GM12878 (cell line): ENCODE measurements around the gene PCDHGA4. TPM values are rescaled to one million over a fixed set of nuclear protein-coding genes. Genes with fewer than 3 reads are reported as not detected.

Experiments
- ATAC-seq: fragments of 200-7000 bp; cut with Tn5 transposase; 3 replicates; pipeline ENCODE4 v1.9.1; 2020; ENCODE audit warnings: mild to moderate bottlenecking, moderate library complexity
- BruUV-seq: library from RNA; stranded (reverse); fragments of 400-500 nt; replicated peaks from 2 replicates; lab custom pipeline; 2021; lab: Mats Ljungman, UMichigan
- CTCF ChIA-PET: fragments of 300-600 bp; sonication (Branson Sonifier 250); formaldehyde crosslinking; extraction: SDS; loops from one replicate; lab custom pipeline; 2021; ENCODE audit warnings: inconsistent platforms; lab: Yijun Ruan, JAX
- POLR2A ChIA-PET: fragments of 350-600 bp; formaldehyde crosslinking; extraction: SDS; loops from one replicate; lab custom pipeline; 2021; ENCODE audit warnings: inconsistent platforms; lab: Charles Lee
- RAD21 ChIA-PET: fragments of 300-600 bp; sonication (Branson Sonifier 250); formaldehyde crosslinking; loops from one replicate; lab custom pipeline; 2023; ENCODE audit warnings: antibody characterized with exemption; ENCODE audit not compliant: unreplicated experiment; lab: Charles Lee
- SMC1A ChIA-PET: fragments of 300-600 bp; sonication (Branson Sonifier 250); formaldehyde crosslinking; loops from one replicate; lab custom pipeline; 2023; ENCODE audit not compliant: unreplicated experiment, uncharacterized antibody; lab: Charles Lee
- DNase-seq: peaks from one replicate; pipeline ENCODE4 v3.0.0-alpha.2; 2011; ENCODE audit warnings: low read depth, low spot score
- FAIRE-seq: peaks from 3 replicates; lab custom pipeline; 2011; peaks lifted over from hg19 to GRCh38; lab: Jason Lieb, UNC
- H2AFZ ChIP-seq: 2 replicates; pipeline ENCODE4 v1.6.0; 2011; ENCODE audit warnings: low read depth, low read length, control low read depth; ENCODE audit not compliant: control insufficient read depth
- H3K27ac ChIP-seq: 2 replicates; pipeline ENCODE4 v1.5.1; 2011; ENCODE audit warnings: control low read depth; ENCODE audit not compliant: control insufficient read depth, insufficient read depth
- H3K27me3 ChIP-seq, 2 experiments: replicated peaks in 1 of 2; 2 replicates each; pipeline versions ENCODE4 v1.6.0 to v1.6.1; 2011; ENCODE audit warnings: low read length in 1 of 2; ENCODE audit not compliant: control insufficient read depth in 2 of 2, insufficient read depth in 2 of 2
- H3K36me3 ChIP-seq, 2 experiments: 2 replicates each; pipeline ENCODE4 v1.5.1; 2011; ENCODE audit warnings: low read length in 1 of 2; ENCODE audit not compliant: control insufficient read depth in 2 of 2, insufficient read depth in 2 of 2
- H3K4me1 ChIP-seq: 2 replicates; pipeline ENCODE4 v1.6.1; 2011; ENCODE audit warnings: mild to moderate bottlenecking, low read length, moderate library complexity, mixed read lengths; ENCODE audit not compliant: control insufficient read depth, insufficient read depth
- H3K4me2 ChIP-seq: 2 replicates; pipeline ENCODE4 v1.6.0; 2011; ENCODE audit warnings: control low read depth; ENCODE audit not compliant: control insufficient read depth, insufficient read depth
- H3K4me3 ChIP-seq: fragments of 200-600 bp; sonication (generic); 2 replicates; pipeline ENCODE4 v1.5.1; 2016
- H3K79me2 ChIP-seq: 2 replicates; pipeline ENCODE4 v1.6.0; 2011; ENCODE audit warnings: low read length; ENCODE audit not compliant: control insufficient read depth, insufficient read depth
- H3K9ac ChIP-seq: 2 replicates; pipeline ENCODE4 v1.8.0; 2011; ENCODE audit warnings: low read length, control low read depth, mixed read lengths; ENCODE audit not compliant: control insufficient read depth, insufficient read depth
- H3K9me3 ChIP-seq: replicated peaks from 3 replicates; pipeline ENCODE4 v1.5.1; 2011; ENCODE audit warnings: mild to moderate bottlenecking, low read length; ENCODE audit not compliant: control insufficient read depth, insufficient read depth
- H4K20me1 ChIP-seq: 2 replicates; pipeline ENCODE4 v1.6.0; 2011; ENCODE audit not compliant: control insufficient read depth, insufficient read depth
- BACH1 ChIP-seq: fragments of 450-650 bp; IDR thresholded peaks from 2 replicates; pipeline ENCODE4 v1.6.1; 2017; ENCODE audit warnings: mild to moderate bottlenecking, borderline replicate concordance
- HDAC2 ChIP-seq: fragments of 200-600 bp; sonication (generic); IDR thresholded peaks from 2 replicates; pipeline ENCODE4 v1.6.1; 2017
- JUND ChIP-seq: IDR thresholded peaks from 2 replicates; pipeline ENCODE4 v1.6.1; 2012; ENCODE audit warnings: low read depth, mild to moderate bottlenecking, low read length, improper control_type of control experiment, moderate library complexity
- MEF2A ChIP-seq: IDR thresholded peaks from 2 replicates; pipeline ENCODE4 v1.6.1; 2011; ENCODE audit warnings: low read depth, mild to moderate bottlenecking, low read length, moderate library complexity; ENCODE audit not compliant: insufficient read depth
- MXI1 ChIP-seq: fragments of 150-350 bp; IDR thresholded peaks from 2 replicates; pipeline ENCODE4 v1.6.1; 2011; ENCODE audit warnings: low read depth, mild to moderate bottlenecking, inconsistent platforms, low read length, improper control_type of control experiment
- NFYB ChIP-seq: IDR thresholded peaks from 2 replicates; pipeline ENCODE4 v1.6.1; 2011; ENCODE audit warnings: low read depth, mild to moderate bottlenecking, low read length, improper control_type of control experiment, moderate library complexity; ENCODE audit not compliant: insufficient read depth
- PAX8 ChIP-seq: fragments of 450-650 bp; IDR thresholded peaks from 2 replicates; pipeline ENCODE4 v1.6.1; 2017; ENCODE audit warnings: mild to moderate bottlenecking, moderate library complexity
- POU2F2 ChIP-seq: IDR thresholded peaks from 3 replicates; pipeline ENCODE4 v1.6.1; 2011; ENCODE audit warnings: low read depth, mild to moderate bottlenecking, low read length, borderline replicate concordance
- RCOR1 ChIP-seq: conservative IDR thresholded peaks from 2 replicates; pipeline ENCODE4 v1.6.1; 2012; ENCODE audit warnings: low read depth, low read length, improper control_type of control experiment
- SMAD1 ChIP-seq: fragments of 450-650 bp; IDR thresholded peaks from 2 replicates; pipeline ENCODE4 v1.6.1; 2018; ENCODE audit warnings: mild to moderate bottlenecking, low read depth; ENCODE audit not compliant: partially characterized antibody
- ZNF274 ChIP-seq: IDR thresholded peaks from one replicate; pipeline ENCODE4 v1.8.0; 2011; ENCODE audit not compliant: insufficient read length, insufficient read depth
- ZNF622 ChIP-seq: fragments of 450-650 bp; IDR thresholded peaks from 2 replicates; pipeline ENCODE4 v1.6.1; 2017; ENCODE audit warnings: mild to moderate bottlenecking, inconsistent platforms
- in situ Hi-C: fragments of 300-500 bp; cut with MboI; formaldehyde crosslinking; loops from 9 replicates; pipeline ENCODE4 v1.14.3; 2018; ENCODE audit warnings: mixed read lengths
- intact Hi-C: fragments of 100-400 bp; cut with micrococcal nuclease; formaldehyde crosslinking; loops from one replicate; pipeline ENCODE4 v1.14.2; 2022; ENCODE audit not compliant: unreplicated experiment
- polyA plus RNA-seq, 11 experiments: library from polyadenylated mRNA; depleted of rRNA in 4 of 11; unstranded in 6 of 11; stranded (reverse) in 5 of 11; fragments of >200 nt; fragmentation: Nextera tagmentation in 4 of 11; fragmentation: Illumina TruSeq in 1 of 11; extraction: Ambion mirVana in 4 of 11; extraction: Trizol in 1 of 11; gene quantifications; 1 replicate in 1 of 11; 2 replicates in 10 of 11; pipeline versions ENCODE4 v1.2.1 to v1.2.3, GENCODE V29; 2011 to 2016; ENCODE audit warnings: inconsistent platforms in 2 of 11, missing spikeins in 2 of 11, low read depth in 1 of 11
- total RNA-seq, 4 experiments: library from RNA; depleted of rRNA in 3 of 4; stranded (reverse); fragments of >200 nt in 3 of 4; fragmentation: Illumina TruSeq in 1 of 4; extraction: Trizol in 1 of 4; gene quantifications; 2 replicates each; pipeline versions ENCODE4 v1.2.1 to v1.2.3, GENCODE V29; 2013 to 2021
- TF ChIP-seq, protein P1 (sequence below): fragments of 450-650 bp; IDR thresholded peaks from 2 replicates; pipeline ENCODE4 v1.6.1; 2017; ENCODE audit warnings: mild to moderate bottlenecking, moderate library complexity
- TF ChIP-seq, protein P2 (sequence below): fragments of 450-650 bp; formaldehyde crosslinking; IDR thresholded peaks from 2 replicates; pipeline ENCODE4 v1.4.0; 2020; ENCODE audit warnings: mild to moderate bottlenecking, moderate library complexity
- TF ChIP-seq, protein P3 (sequence below): fragments of 450-650 bp; formaldehyde crosslinking; IDR thresholded peaks from 2 replicates; pipeline ENCODE4 v1.4.0; 2022; ENCODE audit warnings: mild to moderate bottlenecking, moderate library complexity

Gene PCDHGA4
- total and polyA plus RNA-seq, 10 of the 15 experiments (the other 5 are each of a cell fraction or from before 2014, with no cell fraction given): 0.09 to 0.17 (median 0.13) TPM; not detected in 3

DNA sequence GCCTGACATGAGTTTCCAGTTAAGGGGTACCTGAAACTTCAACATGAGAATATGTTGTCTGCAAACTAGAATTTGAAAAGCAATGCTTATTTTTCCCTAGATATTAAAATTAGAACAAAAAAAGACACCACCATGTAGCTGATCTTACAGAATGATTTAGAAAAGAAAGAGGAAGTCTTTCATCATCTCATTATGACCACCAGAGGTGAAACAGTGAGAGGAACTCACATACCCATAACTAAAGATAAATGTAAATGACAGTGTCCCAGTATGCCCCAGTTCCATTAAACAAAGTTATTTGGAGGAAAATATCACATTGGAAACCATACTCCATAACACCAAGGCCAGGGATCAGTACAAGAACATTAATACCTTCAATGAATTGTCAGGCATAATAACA is 41.1 kb upstream of the PCDHGA4 start:
- intact Hi-C loops: no loop called here
- Histone ChIP-seq H3K79me2 (peaks cover 7% of the 10 kb centered on the region), H3K4me2 (no peak overlapping the region), H3K4me3 (no peak overlapping the region), H3K9me3 (peaks cover 18% of the 10 kb centered on the region), H3K9ac (no peak overlapping the region), H3K4me1 (no peaks in the 10 kb centered on the region), H2AFZ (no peak overlapping the region), H3K27me3 (no peaks in the 10 kb centered on the region), H3K36me3 (no peaks in the 10 kb centered on the region), H3K27ac (no peak overlapping the region), H4K20me1 (no peaks in the 10 kb centered on the region)
- ATAC-seq: 0 out of 3 replicates have a peak, but pooled peaks have one; percentile 21
- DNase-seq: no peak
- FAIRE-seq: no peak
- SMC1A ChIA-PET: interaction anchor here (1.2 kb wide), 1 partner anchor 11 kb away, joined by 3 read pairs; no protein-coding TSS in a partner anchor
- no TSS peak for BruUV-seq
- CTCF ChIA-PET: no interaction called here
- in situ Hi-C loops: no loop called here
- POLR2A ChIA-PET: no interaction called here
- RAD21 ChIA-PET: no interaction called here
- no peak for TF ChIP-seq ZNF622
- TF ChIP-seq MXI1: no peak
- TF ChIP-seq SMAD1: no peak
- TF ChIP-seq, protein P1, sequence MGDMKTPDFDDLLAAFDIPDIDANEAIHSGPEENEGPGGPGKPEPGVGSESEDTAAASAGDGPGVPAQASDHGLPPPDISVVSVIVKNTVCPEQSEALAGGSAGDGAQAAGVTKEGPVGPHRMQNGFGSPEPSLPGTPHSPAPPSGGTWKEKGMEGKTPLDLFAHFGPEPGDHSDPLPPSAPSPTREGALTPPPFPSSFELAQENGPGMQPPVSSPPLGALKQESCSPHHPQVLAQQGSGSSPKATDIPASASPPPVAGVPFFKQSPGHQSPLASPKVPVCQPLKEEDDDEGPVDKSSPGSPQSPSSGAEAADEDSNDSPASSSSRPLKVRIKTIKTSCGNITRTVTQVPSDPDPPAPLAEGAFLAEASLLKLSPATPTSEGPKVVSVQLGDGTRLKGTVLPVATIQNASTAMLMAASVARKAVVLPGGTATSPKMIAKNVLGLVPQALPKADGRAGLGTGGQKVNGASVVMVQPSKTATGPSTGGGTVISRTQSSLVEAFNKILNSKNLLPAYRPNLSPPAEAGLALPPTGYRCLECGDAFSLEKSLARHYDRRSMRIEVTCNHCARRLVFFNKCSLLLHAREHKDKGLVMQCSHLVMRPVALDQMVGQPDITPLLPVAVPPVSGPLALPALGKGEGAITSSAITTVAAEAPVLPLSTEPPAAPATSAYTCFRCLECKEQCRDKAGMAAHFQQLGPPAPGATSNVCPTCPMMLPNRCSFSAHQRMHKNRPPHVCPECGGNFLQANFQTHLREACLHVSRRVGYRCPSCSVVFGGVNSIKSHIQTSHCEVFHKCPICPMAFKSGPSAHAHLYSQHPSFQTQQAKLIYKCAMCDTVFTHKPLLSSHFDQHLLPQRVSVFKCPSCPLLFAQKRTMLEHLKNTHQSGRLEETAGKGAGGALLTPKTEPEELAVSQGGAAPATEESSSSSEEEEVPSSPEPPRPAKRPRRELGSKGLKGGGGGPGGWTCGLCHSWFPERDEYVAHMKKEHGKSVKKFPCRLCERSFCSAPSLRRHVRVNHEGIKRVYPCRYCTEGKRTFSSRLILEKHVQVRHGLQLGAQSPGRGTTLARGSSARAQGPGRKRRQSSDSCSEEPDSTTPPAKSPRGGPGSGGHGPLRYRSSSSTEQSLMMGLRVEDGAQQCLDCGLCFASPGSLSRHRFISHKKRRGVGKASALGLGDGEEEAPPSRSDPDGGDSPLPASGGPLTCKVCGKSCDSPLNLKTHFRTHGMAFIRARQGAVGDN: no peak
- no peak for TF ChIP-seq MEF2A
- TF ChIP-seq NFYB: no peak
- no peak for TF ChIP-seq PAX8
- no peak for TF ChIP-seq JUND
- no peak for TF ChIP-seq POU2F2
- no peak for TF ChIP-seq BACH1
- TF ChIP-seq, protein P2, sequence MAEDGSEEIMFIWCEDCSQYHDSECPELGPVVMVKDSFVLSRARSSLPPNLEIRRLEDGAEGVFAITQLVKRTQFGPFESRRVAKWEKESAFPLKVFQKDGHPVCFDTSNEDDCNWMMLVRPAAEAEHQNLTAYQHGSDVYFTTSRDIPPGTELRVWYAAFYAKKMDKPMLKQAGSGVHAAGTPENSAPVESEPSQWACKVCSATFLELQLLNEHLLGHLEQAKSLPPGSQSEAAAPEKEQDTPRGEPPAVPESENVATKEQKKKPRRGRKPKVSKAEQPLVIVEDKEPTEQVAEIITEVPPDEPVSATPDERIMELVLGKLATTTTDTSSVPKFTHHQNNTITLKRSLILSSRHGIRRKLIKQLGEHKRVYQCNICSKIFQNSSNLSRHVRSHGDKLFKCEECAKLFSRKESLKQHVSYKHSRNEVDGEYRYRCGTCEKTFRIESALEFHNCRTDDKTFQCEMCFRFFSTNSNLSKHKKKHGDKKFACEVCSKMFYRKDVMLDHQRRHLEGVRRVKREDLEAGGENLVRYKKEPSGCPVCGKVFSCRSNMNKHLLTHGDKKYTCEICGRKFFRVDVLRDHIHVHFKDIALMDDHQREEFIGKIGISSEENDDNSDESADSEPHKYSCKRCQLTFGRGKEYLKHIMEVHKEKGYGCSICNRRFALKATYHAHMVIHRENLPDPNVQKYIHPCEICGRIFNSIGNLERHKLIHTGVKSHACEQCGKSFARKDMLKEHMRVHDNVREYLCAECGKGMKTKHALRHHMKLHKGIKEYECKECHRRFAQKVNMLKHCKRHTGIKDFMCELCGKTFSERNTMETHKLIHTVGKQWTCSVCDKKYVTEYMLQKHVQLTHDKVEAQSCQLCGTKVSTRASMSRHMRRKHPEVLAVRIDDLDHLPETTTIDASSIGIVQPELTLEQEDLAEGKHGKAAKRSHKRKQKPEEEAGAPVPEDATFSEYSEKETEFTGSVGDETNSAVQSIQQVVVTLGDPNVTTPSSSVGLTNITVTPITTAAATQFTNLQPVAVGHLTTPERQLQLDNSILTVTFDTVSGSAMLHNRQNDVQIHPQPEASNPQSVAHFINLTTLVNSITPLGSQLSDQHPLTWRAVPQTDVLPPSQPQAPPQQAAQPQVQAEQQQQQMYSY: no peak
- TF ChIP-seq ZNF274: no peak
- no peak for TF ChIP-seq RCOR1
- no peak for TF ChIP-seq HDAC2
- TF ChIP-seq, protein P3, sequence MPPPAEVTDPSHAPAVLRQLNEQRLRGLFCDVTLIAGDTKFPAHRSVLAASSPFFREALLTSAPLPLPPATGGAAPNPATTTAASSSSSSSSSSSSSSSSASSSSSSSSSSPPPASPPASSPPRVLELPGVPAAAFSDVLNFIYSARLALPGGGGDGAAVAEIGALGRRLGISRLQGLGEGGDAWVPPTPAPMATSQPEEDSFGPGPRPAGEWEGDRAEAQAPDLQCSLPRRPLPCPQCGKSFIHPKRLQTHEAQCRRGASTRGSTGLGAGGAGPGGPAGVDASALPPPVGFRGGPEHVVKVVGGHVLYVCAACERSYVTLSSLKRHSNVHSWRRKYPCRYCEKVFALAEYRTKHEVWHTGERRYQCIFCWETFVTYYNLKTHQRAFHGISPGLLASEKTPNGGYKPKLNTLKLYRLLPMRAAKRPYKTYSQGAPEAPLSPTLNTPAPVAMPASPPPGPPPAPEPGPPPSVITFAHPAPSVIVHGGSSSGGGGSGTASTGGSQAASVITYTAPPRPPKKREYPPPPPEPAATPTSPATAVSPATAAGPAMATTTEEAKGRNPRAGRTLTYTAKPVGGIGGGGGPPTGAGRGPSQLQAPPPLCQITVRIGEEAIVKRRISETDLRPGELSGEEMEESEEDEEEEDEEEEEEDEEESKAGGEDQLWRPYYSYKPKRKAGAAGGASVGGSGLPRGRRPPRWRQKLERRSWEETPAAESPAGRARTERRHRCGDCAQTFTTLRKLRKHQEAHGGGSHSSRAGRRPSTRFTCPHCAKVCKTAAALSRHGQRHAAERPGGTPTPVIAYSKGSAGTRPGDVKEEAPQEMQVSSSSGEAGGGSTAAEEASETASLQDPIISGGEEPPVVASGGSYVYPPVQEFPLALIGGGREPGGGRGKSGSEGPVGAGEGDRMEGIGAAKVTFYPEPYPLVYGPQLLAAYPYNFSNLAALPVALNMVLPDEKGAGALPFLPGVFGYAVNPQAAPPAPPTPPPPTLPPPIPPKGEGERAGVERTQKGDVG (CRISPR knock-in tag): no peak
